ENCODE data around the gene PPP2R5C.

PPP2R5C gene

GRCh38 chr14:101859958-101860357 lies 98.4 kb downstream of the PPP2R5C start:
- H3K9ac ChIP-seq (ENCODE audit: low read length): no peak overlapping the region
- H3K4me3 ChIP-seq (ENCODE audit: low read length): no peak overlapping the region
- H3K36me3 ChIP-seq (ENCODE audit: control insufficient read depth, insufficient read depth, low read length): peaks cover 4% of the 10 kb centered on the region
- peaks cover 5% of the 10 kb centered on the region for H3K4me1 ChIP-seq (ENCODE audit: control insufficient read depth, insufficient read depth, low read length)
- H3K27me3 ChIP-seq (ENCODE audit: control insufficient read depth, insufficient read depth, low read length): no peaks in the 10 kb centered on the region
- no peak overlapping the region for H3K27ac ChIP-seq (ENCODE audit: low read depth, low read length)

- Histone ChIP-seq H3K4me3 (ENCODE audit: low read length) (no peak overlapping the region), H3K27ac (ENCODE audit: low read depth, low read length) (no peak overlapping the region), H3K36me3 (ENCODE audit: control insufficient read depth, insufficient read depth, low read length) (peaks cover 4% of the 10 kb centered on the region), H3K27me3 (ENCODE audit: control insufficient read depth, insufficient read depth, low read length) (no peaks in the 10 kb centered on the region), H3K9ac (ENCODE audit: low read length) (no peak overlapping the region), H3K4me1 (ENCODE audit: control insufficient read depth, insufficient read depth, low read length) (no peaks in the 10 kb centered on the region)
Measured at GRCh38 chr14:101861464-101861863, 100.0 kb downstream of the PPP2R5C start.

GRCh38 chr14:101862177-101862576 lies 100.7 kb downstream of the PPP2R5C start:
- Histone ChIP-seq H3K4me1 (ENCODE audit: control insufficient read depth, insufficient read depth, low read length) (no peaks in the 10 kb centered on the region), H3K4me3 (ENCODE audit: low read length) (no peak overlapping the region), H3K27ac (ENCODE audit: low read depth, low read length) (no peak overlapping the region), H3K9ac (ENCODE audit: low read length) (no peak overlapping the region), H3K27me3 (ENCODE audit: control insufficient read depth, insufficient read depth, low read length) (no peaks in the 10 kb centered on the region), H3K36me3 (ENCODE audit: control insufficient read depth, insufficient read depth, low read length) (peaks cover 4% of the 10 kb centered on the region)

GRCh38 chr14:101862711-101863110 lies 101.2 kb downstream of the PPP2R5C start:
- H3K9ac ChIP-seq (ENCODE audit: low read length): no peak overlapping the region
- H3K36me3 ChIP-seq (ENCODE audit: control insufficient read depth, insufficient read depth, low read length): no peaks in the 10 kb centered on the region
- H3K4me1 ChIP-seq (ENCODE audit: control insufficient read depth, insufficient read depth, low read length): no peaks in the 10 kb centered on the region
- H3K4me3 ChIP-seq (ENCODE audit: low read length): no peak overlapping the region
- no peaks in the 10 kb centered on the region for H3K27me3 ChIP-seq (ENCODE audit: control insufficient read depth, insufficient read depth, low read length)
- H3K27ac ChIP-seq (ENCODE audit: low read depth, low read length): no peak overlapping the region

- Histone ChIP-seq H3K4me1 (ENCODE audit: control insufficient read depth, insufficient read depth, low read length) (peaks cover 2% of the 10 kb centered on the region), H3K27me3 (ENCODE audit: control insufficient read depth, insufficient read depth, low read length) (no peaks in the 10 kb centered on the region), H3K36me3 (ENCODE audit: control insufficient read depth, insufficient read depth, low read length) (no peaks in the 10 kb centered on the region), H3K9ac (ENCODE audit: low read length) (no peak overlapping the region), H3K27ac (ENCODE audit: low read depth, low read length) (no peak overlapping the region), H3K4me3 (ENCODE audit: low read length) (no peak overlapping the region)
Measured at GRCh38 chr14:101865288-101865687, 103.8 kb downstream of the PPP2R5C start.

GRCh38 chr14:101867854-101868253 lies 106.3 kb downstream of the PPP2R5C start:
- H3K36me3 ChIP-seq (ENCODE audit: control insufficient read depth, insufficient read depth, low read length): no peaks in the 10 kb centered on the region
- H3K9ac ChIP-seq (ENCODE audit: low read length): no peak overlapping the region
- peaks cover 2% of the 10 kb centered on the region for H3K4me1 ChIP-seq (ENCODE audit: control insufficient read depth, insufficient read depth, low read length)
- no peak overlapping the region for H3K4me3 ChIP-seq (ENCODE audit: low read length)
- H3K27me3 ChIP-seq (ENCODE audit: control insufficient read depth, insufficient read depth, low read length): no peaks in the 10 kb centered on the region
- no peak overlapping the region for H3K27ac ChIP-seq (ENCODE audit: low read depth, low read length)

- Histone ChIP-seq H3K4me1 (ENCODE audit: control insufficient read depth, insufficient read depth, low read length) (peaks cover 6% of the 10 kb centered on the region), H3K4me3 (ENCODE audit: low read length) (no peak overlapping the region), H3K36me3 (ENCODE audit: control insufficient read depth, insufficient read depth, low read length) (no peaks in the 10 kb centered on the region), H3K9ac (ENCODE audit: low read length) (no peak overlapping the region), H3K27ac (ENCODE audit: low read depth, low read length) (no peak overlapping the region), H3K27me3 (ENCODE audit: control insufficient read depth, insufficient read depth, low read length) (no peaks in the 10 kb centered on the region)
Measured at GRCh38 chr14:101869217-101869616, 107.7 kb downstream of the PPP2R5C start.

GRCh38 chr14:101870273-101870939 lies 108.9 kb downstream of the PPP2R5C start:
- Histone ChIP-seq H3K9ac (ENCODE audit: low read length) (no peak overlapping the region), H3K4me1 (ENCODE audit: control insufficient read depth, insufficient read depth, low read length) (peaks cover 7% of the 10 kb centered on the region), H3K36me3 (ENCODE audit: control insufficient read depth, insufficient read depth, low read length) (no peaks in the 10 kb centered on the region), H3K4me3 (ENCODE audit: low read length) (no peak overlapping the region), H3K27me3 (ENCODE audit: control insufficient read depth, insufficient read depth, low read length) (no peaks in the 10 kb centered on the region), H3K27ac (ENCODE audit: low read depth, low read length) (no peak overlapping the region)

GRCh38 chr14:101872346-101872745 lies 110.8 kb downstream of the PPP2R5C start:
- Histone ChIP-seq H3K4me3 (ENCODE audit: low read length) (no peak overlapping the region), H3K27me3 (ENCODE audit: control insufficient read depth, insufficient read depth, low read length) (no peaks in the 10 kb centered on the region), H3K4me1 (ENCODE audit: control insufficient read depth, insufficient read depth, low read length) (peaks cover 20% of the 10 kb centered on the region), H3K36me3 (ENCODE audit: control insufficient read depth, insufficient read depth, low read length) (no peaks in the 10 kb centered on the region), H3K27ac (ENCODE audit: low read depth, low read length) (no peak overlapping the region), H3K9ac (ENCODE audit: low read length) (no peak overlapping the region)

GRCh38 chr14:101873076-101873825 lies 111.7 kb downstream of the PPP2R5C start:
- H3K4me1 ChIP-seq (ENCODE audit: control insufficient read depth, insufficient read depth, low read length): peaks cover 24% of the 10 kb centered on the region
- no peak overlapping the region for H3K4me3 ChIP-seq (ENCODE audit: low read length)
- H3K27me3 ChIP-seq (ENCODE audit: control insufficient read depth, insufficient read depth, low read length): no peaks in the 10 kb centered on the region
- no peak overlapping the region for H3K27ac ChIP-seq (ENCODE audit: low read depth, low read length)
- no peaks in the 10 kb centered on the region for H3K36me3 ChIP-seq (ENCODE audit: control insufficient read depth, insufficient read depth, low read length)
- no peak overlapping the region for H3K9ac ChIP-seq (ENCODE audit: low read length)

GRCh38 chr14:101873991-101874390 lies 112.5 kb downstream of the PPP2R5C start:
- H3K9ac ChIP-seq (ENCODE audit: low read length): no peak overlapping the region
- no peak overlapping the region for H3K27ac ChIP-seq (ENCODE audit: low read depth, low read length)
- H3K36me3 ChIP-seq (ENCODE audit: control insufficient read depth, insufficient read depth, low read length): no peaks in the 10 kb centered on the region
- peaks cover 24% of the 10 kb centered on the region for H3K4me1 ChIP-seq (ENCODE audit: control insufficient read depth, insufficient read depth, low read length)
- H3K4me3 ChIP-seq (ENCODE audit: low read length): no peak overlapping the region
- H3K27me3 ChIP-seq (ENCODE audit: control insufficient read depth, insufficient read depth, low read length): no peaks in the 10 kb centered on the region

- Histone ChIP-seq H3K27ac (ENCODE audit: low read depth, low read length) (peak overlapping the region; percentile 57), H3K27me3 (ENCODE audit: control insufficient read depth, insufficient read depth, low read length) (no peaks in the 10 kb centered on the region)
Measured at GRCh38 chr14:101875041-101875726, 113.7 kb downstream of the PPP2R5C start.

More at GRCh38 chr14:101875041-101875726, 113.7 kb downstream of the PPP2R5C start:
- Histone ChIP-seq H3K4me3 (ENCODE audit: low read length) (no peak overlapping the region), H3K4me1 (ENCODE audit: control insufficient read depth, insufficient read depth, low read length) (peaks cover 24% of the 10 kb centered on the region), H3K9ac (ENCODE audit: low read length) (no peak overlapping the region), H3K36me3 (ENCODE audit: control insufficient read depth, insufficient read depth, low read length) (no peaks in the 10 kb centered on the region)

Data from rectal smooth muscle tissue (tissue), 1 donor.